WTC11 (cell line): ENCODE results near the gene NPIPA3. TPM values are rescaled to one million over a fixed set of nuclear protein-coding genes. Genes with fewer than 3 reads are reported as not detected.

Experiments used
- ATAC-seq: fragments of 200-7000 bp; cut with Tn5 transposase; 2 replicates; pipeline ENCODE4 v1.10.0; 2021; ENCODE audit warnings: mild to moderate bottlenecking, moderate library complexity
- CTCF ChIA-PET: fragments of 300-600 bp; sonication (Branson Sonifier 250); formaldehyde crosslinking; loops from one replicate; lab custom pipeline; 2021; ENCODE audit warnings: antibody characterized with exemption; lab: Charles Lee
- POLR2A ChIA-PET: fragments of 350-600 bp; sonication (Branson Sonifier 250); formaldehyde crosslinking; loops from one replicate; lab custom pipeline; 2021; ENCODE audit warnings: antibody characterized with exemption; lab: Charles Lee
- DNase-seq: peaks from one replicate; pipeline ENCODE4 v3.0.0; 2021; ENCODE audit warnings: low spot score
- H3K27ac Mint-ChIP-seq: 2 replicates; pipeline ENCODE4 v1.8.0; 2021; ENCODE audit warnings: mixed read lengths
- H3K27me3 Mint-ChIP-seq: 2 replicates; pipeline ENCODE4 v1.8.0; 2021; ENCODE audit warnings: low read depth, mild to moderate bottlenecking, moderate library complexity, mixed read lengths
- H3K36me3 Mint-ChIP-seq: 2 replicates; pipeline ENCODE4 v1.8.0; 2021; ENCODE audit warnings: mixed read lengths
- H3K4me1 Mint-ChIP-seq: 2 replicates; pipeline ENCODE4 v1.8.0; 2022; ENCODE audit warnings: mixed read lengths
- H3K4me3 Mint-ChIP-seq: 2 replicates; pipeline ENCODE4 v1.8.0; 2021; ENCODE audit warnings: mild to moderate bottlenecking, moderate library complexity, mixed read lengths
- H3K9me3 Mint-ChIP-seq: 2 replicates; pipeline ENCODE4 v1.8.0; 2021; ENCODE audit warnings: mixed read lengths
- ATF6 ChIP-seq: sonication (generic); formaldehyde crosslinking; IDR thresholded peaks from 2 replicates; pipeline ENCODE4 v1.8.1; 2023; ENCODE audit warnings: mild to moderate bottlenecking, missing genetic modification reagents
- ETV6 ChIP-seq: sonication (generic); formaldehyde crosslinking; IDR thresholded peaks from 2 replicates; pipeline ENCODE4 v1.8.1; 2022; ENCODE audit warnings: mild to moderate bottlenecking, missing genetic modification reagents
- JAZF1 ChIP-seq: fragments of 250-450 bp; sonication (Bioruptor Pico); IDR thresholded peaks from 2 replicates; pipeline ENCODE4 v1.9.0; 2021; ENCODE audit warnings: moderate library complexity, mild to moderate bottlenecking, inconsistent platforms
- MAX ChIP-seq: sonication (generic); formaldehyde crosslinking; IDR thresholded peaks from 2 replicates; pipeline ENCODE4 v1.8.0; 2022; ENCODE audit warnings: mild to moderate bottlenecking, missing genetic modification reagents
- MXD4 ChIP-seq: fragments of 250-450 bp; sonication (Bioruptor Pico); IDR thresholded peaks from 2 replicates; pipeline ENCODE4 v1.8.0; 2021; ENCODE audit warnings: mild to moderate bottlenecking, moderate library complexity, borderline replicate concordance
- NFATC4 ChIP-seq: fragments of 250-450 bp; sonication (Bioruptor Pico); IDR thresholded peaks from 2 replicates; pipeline ENCODE4 v1.9.0; 2021; ENCODE audit warnings: mild to moderate bottlenecking
- NR1H2 ChIP-seq: sonication (generic); formaldehyde crosslinking; IDR thresholded peaks from 2 replicates; pipeline ENCODE4 v1.9.0; 2021; ENCODE audit warnings: mild to moderate bottlenecking, moderate library complexity, missing genetic modification reagents
- NR2C2 ChIP-seq: sonication (generic); formaldehyde crosslinking; IDR thresholded peaks from 2 replicates; pipeline ENCODE4 v1.8.0; 2022; ENCODE audit warnings: mild to moderate bottlenecking, missing genetic modification reagents
- SOX15 ChIP-seq: fragments of 250-450 bp; sonication (Bioruptor Pico); IDR thresholded peaks from 2 replicates; pipeline ENCODE4 v1.9.0; 2021; ENCODE audit warnings: mild to moderate bottlenecking
- SP1 ChIP-seq: sonication (generic); formaldehyde crosslinking; conservative IDR thresholded peaks from 2 replicates; pipeline ENCODE4 v1.8.1; 2022; ENCODE audit warnings: missing genetic modification reagents
- TEAD4 ChIP-seq: sonication (generic); formaldehyde crosslinking; IDR thresholded peaks from 2 replicates; pipeline ENCODE4 v1.8.0; 2022; ENCODE audit warnings: mild to moderate bottlenecking, missing genetic modification reagents
- USF2 ChIP-seq: sonication (generic); formaldehyde crosslinking; IDR thresholded peaks from 2 replicates; pipeline ENCODE4 v1.8.1; 2023; ENCODE audit warnings: mild to moderate bottlenecking, missing genetic modification reagents, moderate library complexity
- ZNF423 ChIP-seq: fragments of 250-450 bp; sonication (Bioruptor Pico); IDR thresholded peaks from 2 replicates; pipeline ENCODE4 v2.1.2; 2022; ENCODE audit warnings: mild to moderate bottlenecking, moderate library complexity
- total RNA-seq: library from RNA; stranded (reverse); gene quantifications from 3 replicates; pipeline ENCODE4 v1.2.3, GENCODE V29; 2021
- TF ChIP-seq, protein P1 (sequence below): sonication (generic); formaldehyde crosslinking; IDR thresholded peaks from 2 replicates; pipeline ENCODE4 v1.8.0; 2022; ENCODE audit warnings: mild to moderate bottlenecking, missing genetic modification reagents
- TF ChIP-seq, protein P2 (sequence below): sonication (generic); formaldehyde crosslinking; IDR thresholded peaks from 2 replicates; pipeline ENCODE4 v1.8.0; 2022; ENCODE audit warnings: missing genetic modification reagents
- TF ChIP-seq, protein P3 (sequence below): sonication (generic); formaldehyde crosslinking; IDR thresholded peaks from 2 replicates; pipeline ENCODE4 v1.8.0; 2023; ENCODE audit warnings: missing genetic modification reagents, mild to moderate bottlenecking, borderline replicate concordance
- TF ChIP-seq, protein P4 (sequence below): fragments of 250-450 bp; sonication (Bioruptor Pico); IDR thresholded peaks from 2 replicates; pipeline ENCODE4 v1.9.0; 2021; ENCODE audit warnings: mild to moderate bottlenecking, borderline replicate concordance

NPIPA3 gene
- total RNA-seq, 1 experiment from 2014 or later, result 1.4 TPM

- ATAC-seq (no peak), DNase-seq (no peak)
- Mint-ChIP-seq H3K27me3 (no peaks in the 10 kb centered on the region), H3K9me3 (peaks cover 9% of the 10 kb centered on the region; the same call in 1 of the 2 replicates), H3K4me3 (no peak overlapping the region), H3K36me3 (no peaks in the 10 kb centered on the region), H3K4me1 (no peaks in the 10 kb centered on the region), H3K27ac (no peak overlapping the region)
- ChIA-PET CTCF (no interaction called here), POLR2A (no interaction called here)
- TF ChIP-seq TEAD4 (CRISPR knock-in tag) (no peak), JAZF1 (CRISPR knock-in tag) (no peak), MAX (CRISPR knock-in tag) (no peak), SOX15 (CRISPR knock-in tag) (no peak), ZNF423 (CRISPR knock-in tag) (no peak), NR1H2 (CRISPR knock-in tag) (no peak), ETV6 (CRISPR knock-in tag) (no peak), USF2 (CRISPR knock-in tag) (no peak), SP1 (no peak), MXD4 (CRISPR knock-in tag) (no peak), NR2C2 (CRISPR knock-in tag) (no peak), ATF6 (CRISPR knock-in tag) (no peak), NFATC4 (no peak)
- TF ChIP-seq, protein P1, sequence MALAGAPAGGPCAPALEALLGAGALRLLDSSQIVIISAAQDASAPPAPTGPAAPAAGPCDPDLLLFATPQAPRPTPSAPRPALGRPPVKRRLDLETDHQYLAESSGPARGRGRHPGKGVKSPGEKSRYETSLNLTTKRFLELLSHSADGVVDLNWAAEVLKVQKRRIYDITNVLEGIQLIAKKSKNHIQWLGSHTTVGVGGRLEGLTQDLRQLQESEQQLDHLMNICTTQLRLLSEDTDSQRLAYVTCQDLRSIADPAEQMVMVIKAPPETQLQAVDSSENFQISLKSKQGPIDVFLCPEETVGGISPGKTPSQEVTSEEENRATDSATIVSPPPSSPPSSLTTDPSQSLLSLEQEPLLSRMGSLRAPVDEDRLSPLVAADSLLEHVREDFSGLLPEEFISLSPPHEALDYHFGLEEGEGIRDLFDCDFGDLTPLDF, result no peak
- TF ChIP-seq, protein P2, sequence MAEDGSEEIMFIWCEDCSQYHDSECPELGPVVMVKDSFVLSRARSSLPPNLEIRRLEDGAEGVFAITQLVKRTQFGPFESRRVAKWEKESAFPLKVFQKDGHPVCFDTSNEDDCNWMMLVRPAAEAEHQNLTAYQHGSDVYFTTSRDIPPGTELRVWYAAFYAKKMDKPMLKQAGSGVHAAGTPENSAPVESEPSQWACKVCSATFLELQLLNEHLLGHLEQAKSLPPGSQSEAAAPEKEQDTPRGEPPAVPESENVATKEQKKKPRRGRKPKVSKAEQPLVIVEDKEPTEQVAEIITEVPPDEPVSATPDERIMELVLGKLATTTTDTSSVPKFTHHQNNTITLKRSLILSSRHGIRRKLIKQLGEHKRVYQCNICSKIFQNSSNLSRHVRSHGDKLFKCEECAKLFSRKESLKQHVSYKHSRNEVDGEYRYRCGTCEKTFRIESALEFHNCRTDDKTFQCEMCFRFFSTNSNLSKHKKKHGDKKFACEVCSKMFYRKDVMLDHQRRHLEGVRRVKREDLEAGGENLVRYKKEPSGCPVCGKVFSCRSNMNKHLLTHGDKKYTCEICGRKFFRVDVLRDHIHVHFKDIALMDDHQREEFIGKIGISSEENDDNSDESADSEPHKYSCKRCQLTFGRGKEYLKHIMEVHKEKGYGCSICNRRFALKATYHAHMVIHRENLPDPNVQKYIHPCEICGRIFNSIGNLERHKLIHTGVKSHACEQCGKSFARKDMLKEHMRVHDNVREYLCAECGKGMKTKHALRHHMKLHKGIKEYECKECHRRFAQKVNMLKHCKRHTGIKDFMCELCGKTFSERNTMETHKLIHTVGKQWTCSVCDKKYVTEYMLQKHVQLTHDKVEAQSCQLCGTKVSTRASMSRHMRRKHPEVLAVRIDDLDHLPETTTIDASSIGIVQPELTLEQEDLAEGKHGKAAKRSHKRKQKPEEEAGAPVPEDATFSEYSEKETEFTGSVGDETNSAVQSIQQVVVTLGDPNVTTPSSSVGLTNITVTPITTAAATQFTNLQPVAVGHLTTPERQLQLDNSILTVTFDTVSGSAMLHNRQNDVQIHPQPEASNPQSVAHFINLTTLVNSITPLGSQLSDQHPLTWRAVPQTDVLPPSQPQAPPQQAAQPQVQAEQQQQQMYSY, result no peak
- TF ChIP-seq, protein P3, sequence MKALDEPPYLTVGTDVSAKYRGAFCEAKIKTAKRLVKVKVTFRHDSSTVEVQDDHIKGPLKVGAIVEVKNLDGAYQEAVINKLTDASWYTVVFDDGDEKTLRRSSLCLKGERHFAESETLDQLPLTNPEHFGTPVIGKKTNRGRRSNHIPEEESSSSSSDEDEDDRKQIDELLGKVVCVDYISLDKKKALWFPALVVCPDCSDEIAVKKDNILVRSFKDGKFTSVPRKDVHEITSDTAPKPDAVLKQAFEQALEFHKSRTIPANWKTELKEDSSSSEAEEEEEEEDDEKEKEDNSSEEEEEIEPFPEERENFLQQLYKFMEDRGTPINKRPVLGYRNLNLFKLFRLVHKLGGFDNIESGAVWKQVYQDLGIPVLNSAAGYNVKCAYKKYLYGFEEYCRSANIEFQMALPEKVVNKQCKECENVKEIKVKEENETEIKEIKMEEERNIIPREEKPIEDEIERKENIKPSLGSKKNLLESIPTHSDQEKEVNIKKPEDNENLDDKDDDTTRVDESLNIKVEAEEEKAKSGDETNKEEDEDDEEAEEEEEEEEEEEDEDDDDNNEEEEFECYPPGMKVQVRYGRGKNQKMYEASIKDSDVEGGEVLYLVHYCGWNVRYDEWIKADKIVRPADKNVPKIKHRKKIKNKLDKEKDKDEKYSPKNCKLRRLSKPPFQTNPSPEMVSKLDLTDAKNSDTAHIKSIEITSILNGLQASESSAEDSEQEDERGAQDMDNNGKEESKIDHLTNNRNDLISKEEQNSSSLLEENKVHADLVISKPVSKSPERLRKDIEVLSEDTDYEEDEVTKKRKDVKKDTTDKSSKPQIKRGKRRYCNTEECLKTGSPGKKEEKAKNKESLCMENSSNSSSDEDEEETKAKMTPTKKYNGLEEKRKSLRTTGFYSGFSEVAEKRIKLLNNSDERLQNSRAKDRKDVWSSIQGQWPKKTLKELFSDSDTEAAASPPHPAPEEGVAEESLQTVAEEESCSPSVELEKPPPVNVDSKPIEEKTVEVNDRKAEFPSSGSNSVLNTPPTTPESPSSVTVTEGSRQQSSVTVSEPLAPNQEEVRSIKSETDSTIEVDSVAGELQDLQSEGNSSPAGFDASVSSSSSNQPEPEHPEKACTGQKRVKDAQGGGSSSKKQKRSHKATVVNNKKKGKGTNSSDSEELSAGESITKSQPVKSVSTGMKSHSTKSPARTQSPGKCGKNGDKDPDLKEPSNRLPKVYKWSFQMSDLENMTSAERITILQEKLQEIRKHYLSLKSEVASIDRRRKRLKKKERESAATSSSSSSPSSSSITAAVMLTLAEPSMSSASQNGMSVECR (CRISPR knock-in tag), result no peak
- TF ChIP-seq, protein P4, sequence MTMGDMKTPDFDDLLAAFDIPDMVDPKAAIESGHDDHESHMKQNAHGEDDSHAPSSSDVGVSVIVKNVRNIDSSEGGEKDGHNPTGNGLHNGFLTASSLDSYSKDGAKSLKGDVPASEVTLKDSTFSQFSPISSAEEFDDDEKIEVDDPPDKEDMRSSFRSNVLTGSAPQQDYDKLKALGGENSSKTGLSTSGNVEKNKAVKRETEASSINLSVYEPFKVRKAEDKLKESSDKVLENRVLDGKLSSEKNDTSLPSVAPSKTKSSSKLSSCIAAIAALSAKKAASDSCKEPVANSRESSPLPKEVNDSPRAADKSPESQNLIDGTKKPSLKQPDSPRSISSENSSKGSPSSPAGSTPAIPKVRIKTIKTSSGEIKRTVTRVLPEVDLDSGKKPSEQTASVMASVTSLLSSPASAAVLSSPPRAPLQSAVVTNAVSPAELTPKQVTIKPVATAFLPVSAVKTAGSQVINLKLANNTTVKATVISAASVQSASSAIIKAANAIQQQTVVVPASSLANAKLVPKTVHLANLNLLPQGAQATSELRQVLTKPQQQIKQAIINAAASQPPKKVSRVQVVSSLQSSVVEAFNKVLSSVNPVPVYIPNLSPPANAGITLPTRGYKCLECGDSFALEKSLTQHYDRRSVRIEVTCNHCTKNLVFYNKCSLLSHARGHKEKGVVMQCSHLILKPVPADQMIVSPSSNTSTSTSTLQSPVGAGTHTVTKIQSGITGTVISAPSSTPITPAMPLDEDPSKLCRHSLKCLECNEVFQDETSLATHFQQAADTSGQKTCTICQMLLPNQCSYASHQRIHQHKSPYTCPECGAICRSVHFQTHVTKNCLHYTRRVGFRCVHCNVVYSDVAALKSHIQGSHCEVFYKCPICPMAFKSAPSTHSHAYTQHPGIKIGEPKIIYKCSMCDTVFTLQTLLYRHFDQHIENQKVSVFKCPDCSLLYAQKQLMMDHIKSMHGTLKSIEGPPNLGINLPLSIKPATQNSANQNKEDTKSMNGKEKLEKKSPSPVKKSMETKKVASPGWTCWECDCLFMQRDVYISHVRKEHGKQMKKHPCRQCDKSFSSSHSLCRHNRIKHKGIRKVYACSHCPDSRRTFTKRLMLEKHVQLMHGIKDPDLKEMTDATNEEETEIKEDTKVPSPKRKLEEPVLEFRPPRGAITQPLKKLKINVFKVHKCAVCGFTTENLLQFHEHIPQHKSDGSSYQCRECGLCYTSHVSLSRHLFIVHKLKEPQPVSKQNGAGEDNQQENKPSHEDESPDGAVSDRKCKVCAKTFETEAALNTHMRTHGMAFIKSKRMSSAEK (CRISPR knock-in tag), result no peak
These were observed 22.1 kb upstream of the NPIPA3 start for GRCh38 chr16:14681115-14681514.
